AG09319 (cell line): ENCODE measurements around the gene XRCC5.

Experiments
- DNase-seq: peaks from one replicate; pipeline ENCODE4 v3.0.0-alpha.2; 2010; ENCODE audit warnings: low read depth; ENCODE audit errors: extremely low read depth
- CTCF ChIP-seq: IDR thresholded peaks from 2 replicates; pipeline ENCODE4 v1.5.1; 2011; ENCODE audit warnings: low read depth, mild to moderate bottlenecking, inconsistent platforms, low read length, moderate library complexity

The XRCC5 gene

GRCh38 chr2:216183462-216183861 is 74.3 kb downstream of the XRCC5 start:
- no peak for TF ChIP-seq CTCF
- DNase-seq, result no peak

- TF ChIP-seq CTCF, result no peak
- DNase-seq, result no peak
Measured at GRCh38 chr2:216188559-216188850, 79.4 kb downstream of the XRCC5 start.

- TF ChIP-seq CTCF, result no peak
- DNase-seq, result peak; percentile 25
Measured at GRCh38 chr2:216188956-216189355, 79.8 kb downstream of the XRCC5 start.

GRCh38 chr2:216189410-216189809 is 80.3 kb downstream of the XRCC5 start:
- DNase-seq, result no peak
- TF ChIP-seq CTCF, result no peak

GRCh38 chr2:216192181-216192580 is 83.0 kb downstream of the XRCC5 start:
- TF ChIP-seq CTCF, result no peak
- DNase-seq, result no peak

- TF ChIP-seq CTCF, result no peak
- DNase-seq, result no peak
Measured at GRCh38 chr2:216192931-216193330, 83.8 kb downstream of the XRCC5 start.

- TF ChIP-seq CTCF, result no peak
- DNase-seq, result no peak
Measured at GRCh38 chr2:216194013-216194412, 84.9 kb downstream of the XRCC5 start.

- TF ChIP-seq CTCF, result no peak
- DNase-seq, result no peak
Measured at GRCh38 chr2:216194561-216194960, 85.4 kb downstream of the XRCC5 start.
